H9 (cell line): ENCODE measurements around the gene SMAD3. TPM values are rescaled to one million over a fixed set of nuclear protein-coding genes. Genes with fewer than 3 reads are reported as not detected.

ENCODE experiments used
- DNase-seq: peaks from one replicate; pipeline ENCODE4 v3.0.0-alpha.2; 2017
- H2AFZ ChIP-seq: one replicate; pipeline ENCODE4 v1.6.1; 2013; ENCODE audit warnings: mild to moderate bottlenecking, low read length, control low read depth, moderate library complexity
- H2AK5ac ChIP-seq: 2 replicates; pipeline ENCODE4 v1.6.1; 2013; ENCODE audit warnings: low read length, control low read depth, mixed read lengths; ENCODE audit not compliant: insufficient read length
- H2BK120ac ChIP-seq: one replicate; pipeline ENCODE4 v1.6.1; 2013; ENCODE audit warnings: low read depth, mild to moderate bottlenecking, low read length, control low read depth, inconsistent platforms; ENCODE audit not compliant: poor library complexity, severe bottlenecking
- H2BK12ac ChIP-seq: 2 replicates; pipeline ENCODE4 v1.6.1; 2013; ENCODE audit warnings: low read length, control low read depth, mixed read lengths, low read depth; ENCODE audit not compliant: insufficient read length
- H2BK15ac ChIP-seq: 2 replicates; pipeline ENCODE4 v1.6.1; 2013; ENCODE audit warnings: low read depth, low read length, control low read depth
- H2BK20ac ChIP-seq: one replicate; pipeline ENCODE4 v1.6.1; 2013; ENCODE audit warnings: low read depth, mild to moderate bottlenecking, low read length, control low read depth, inconsistent platforms; ENCODE audit not compliant: poor library complexity, severe bottlenecking
- H2BK5ac ChIP-seq: 2 replicates; pipeline ENCODE4 v1.6.1; 2013; ENCODE audit warnings: low read length, control low read depth, mixed read lengths; ENCODE audit not compliant: insufficient read length
- H3K14ac ChIP-seq: 2 replicates; pipeline ENCODE4 v1.6.1; 2013; ENCODE audit warnings: low read length, control low read depth; ENCODE audit not compliant: insufficient read depth
- H3K18ac ChIP-seq: 2 replicates; pipeline ENCODE4 v1.6.1; 2013; ENCODE audit warnings: low read depth, mild to moderate bottlenecking, mixed read lengths, low read length, control low read depth; ENCODE audit not compliant: insufficient read length
- H3K23ac ChIP-seq: 2 replicates; pipeline ENCODE4 v1.6.1; 2013; ENCODE audit warnings: low read length, control low read depth, mixed read lengths, low read depth; ENCODE audit not compliant: insufficient read length
- H3K23me2 ChIP-seq: 2 replicates; pipeline ENCODE4 v1.6.1; 2013; ENCODE audit warnings: low read depth, mild to moderate bottlenecking, mixed read lengths, low read length, control low read depth; ENCODE audit not compliant: insufficient read length, poor library complexity, severe bottlenecking
- H3K27ac ChIP-seq: 2 replicates; pipeline ENCODE4 v1.5.1; 2013; ENCODE audit warnings: low read length, control low read depth, mixed read lengths, low read depth; ENCODE audit not compliant: insufficient read length
- H3K27me3 ChIP-seq: 2 replicates; pipeline ENCODE4 v1.6.1; 2013; ENCODE audit warnings: low read length, control low read depth, inconsistent platforms; ENCODE audit not compliant: insufficient read depth
- H3K4ac ChIP-seq: 2 replicates; pipeline ENCODE4 v1.6.1; 2013; ENCODE audit warnings: low read depth, mild to moderate bottlenecking, control low read depth, inconsistent platforms, low read length, moderate library complexity
- H3K4me1 ChIP-seq: 2 replicates; pipeline ENCODE4 v1.6.1; 2013; ENCODE audit warnings: low read length, control low read depth, inconsistent platforms; ENCODE audit not compliant: insufficient read depth
- H3K4me2 ChIP-seq: 2 replicates; pipeline ENCODE4 v1.6.1; 2013; ENCODE audit warnings: low read length, control low read depth, mixed read lengths; ENCODE audit not compliant: insufficient read length, insufficient read depth
- H3K56ac ChIP-seq: 2 replicates; pipeline ENCODE4 v1.6.1; 2013; ENCODE audit warnings: low read depth, mild to moderate bottlenecking, mixed read lengths, low read length, control low read depth; ENCODE audit not compliant: insufficient read length
- H3K79me1 ChIP-seq: 2 replicates; pipeline ENCODE4 v1.6.1; 2013; ENCODE audit warnings: low read depth, mild to moderate bottlenecking, moderate library complexity, low read length, control low read depth, inconsistent platforms; ENCODE audit not compliant: insufficient read depth, poor library complexity, severe bottlenecking
- H3K79me2 ChIP-seq: 2 replicates; pipeline ENCODE4 v1.6.1; 2013; ENCODE audit warnings: low read length, control low read depth, inconsistent platforms; ENCODE audit not compliant: insufficient read depth
- H3K9ac ChIP-seq: 2 replicates; pipeline ENCODE4 v1.6.1; 2013; ENCODE audit warnings: low read length, control low read depth, mixed read lengths; ENCODE audit not compliant: insufficient read length; ENCODE audit errors: extremely low read depth
- H3K9me3 ChIP-seq: one replicate; pipeline ENCODE4 v1.6.1; 2013; ENCODE audit warnings: low read depth, low read length, inconsistent platforms; ENCODE audit not compliant: control insufficient read depth
- H3T11ph ChIP-seq: one replicate; pipeline ENCODE4 v1.6.1; 2013; ENCODE audit warnings: mild to moderate bottlenecking, low read length, control low read depth, inconsistent platforms
- H4K20me1 ChIP-seq: one replicate; pipeline ENCODE4 v1.6.1; 2013; ENCODE audit not compliant: control insufficient read depth, insufficient read length, insufficient read depth
- H4K5ac ChIP-seq: 2 replicates; pipeline ENCODE4 v1.6.1; 2013; ENCODE audit warnings: low read depth, mild to moderate bottlenecking, mixed read lengths, low read length, control low read depth; ENCODE audit not compliant: insufficient read length
- H4K8ac ChIP-seq: replicated peaks from 2 replicates; pipeline ENCODE4 v1.6.1; 2013; ENCODE audit warnings: low read length, control low read depth, mixed read lengths, low read depth; ENCODE audit not compliant: insufficient read length
- H4K91ac ChIP-seq: 2 replicates; pipeline ENCODE4 v1.6.1; 2013; ENCODE audit warnings: low read depth, mild to moderate bottlenecking, moderate library complexity, mixed read lengths, low read length, control low read depth; ENCODE audit not compliant: insufficient read length
- H3K27ac Mint-ChIP-seq, 3 experiments: 2 replicates in 2 of 3; 3 replicates in 1 of 3; pipeline ENCODE4 v1.8.0; 2020 to 2021; ENCODE audit warnings: mixed read lengths in 3 of 3, mild to moderate bottlenecking in 1 of 3, moderate library complexity in 1 of 3
- H3K27me3 Mint-ChIP-seq: 2 replicates; pipeline ENCODE4 v1.8.0; 2021; ENCODE audit warnings: low read depth, mild to moderate bottlenecking, moderate library complexity, mixed read lengths
- H3K36me3 Mint-ChIP-seq, 3 experiments: 2 replicates in 2 of 3; 3 replicates in 1 of 3; pipeline ENCODE4 v1.8.0; 2020 to 2021; ENCODE audit warnings: low read depth in 3 of 3, mixed read lengths in 3 of 3; ENCODE audit not compliant: insufficient read depth in 1 of 3
- H3K4me1 Mint-ChIP-seq, 2 experiments: 2 replicates each; pipeline ENCODE4 v1.8.0; 2020; ENCODE audit warnings: mixed read lengths in 2 of 2
- H3K4me3 Mint-ChIP-seq, 2 experiments: 2 replicates in 1 of 2; 3 replicates in 1 of 2; pipeline ENCODE4 v1.8.0; 2020 to 2021; ENCODE audit warnings: mild to moderate bottlenecking in 2 of 2, mixed read lengths in 2 of 2, moderate library complexity in 1 of 2
- H3K9me3 Mint-ChIP-seq, 2 experiments: 2 replicates in 1 of 2; 3 replicates in 1 of 2; pipeline ENCODE4 v1.8.0; 2020; ENCODE audit warnings: mild to moderate bottlenecking in 2 of 2, mixed read lengths in 2 of 2, moderate library complexity in 1 of 2
- whole genome bisulfite sequencing: extraction: QIAGEN DNeasy Blood & Tissue Kit; methylation state at CpG from one replicate; pipeline ENCODE4 v1.1.7; 2013; ENCODE audit warnings: missing lambda C conversion rate, low lambda C conversion rate, mixed read lengths; ENCODE audit not compliant: insufficient read length; ENCODE audit errors: extremely low coverage; 5-methylcytosine and 5-hydroxymethylcytosine counted together
- total RNA-seq: library from RNA; stranded (reverse); gene quantifications from 2 replicates; pipeline ENCODE4 v1.2.1, GENCODE V29; 2021
- TF ChIP-seq, protein P1 (sequence below): fragments of 200-600 bp; sonication (generic); conservative IDR thresholded peaks from 3 replicates; pipeline ENCODE4 v1.8.0; 2021; ENCODE audit warnings: antibody characterized with exemption, mild to moderate bottlenecking

SMAD3 gene
- total RNA-seq, 1 experiment from 2014 or later, result 26.7 TPM

DNA sequence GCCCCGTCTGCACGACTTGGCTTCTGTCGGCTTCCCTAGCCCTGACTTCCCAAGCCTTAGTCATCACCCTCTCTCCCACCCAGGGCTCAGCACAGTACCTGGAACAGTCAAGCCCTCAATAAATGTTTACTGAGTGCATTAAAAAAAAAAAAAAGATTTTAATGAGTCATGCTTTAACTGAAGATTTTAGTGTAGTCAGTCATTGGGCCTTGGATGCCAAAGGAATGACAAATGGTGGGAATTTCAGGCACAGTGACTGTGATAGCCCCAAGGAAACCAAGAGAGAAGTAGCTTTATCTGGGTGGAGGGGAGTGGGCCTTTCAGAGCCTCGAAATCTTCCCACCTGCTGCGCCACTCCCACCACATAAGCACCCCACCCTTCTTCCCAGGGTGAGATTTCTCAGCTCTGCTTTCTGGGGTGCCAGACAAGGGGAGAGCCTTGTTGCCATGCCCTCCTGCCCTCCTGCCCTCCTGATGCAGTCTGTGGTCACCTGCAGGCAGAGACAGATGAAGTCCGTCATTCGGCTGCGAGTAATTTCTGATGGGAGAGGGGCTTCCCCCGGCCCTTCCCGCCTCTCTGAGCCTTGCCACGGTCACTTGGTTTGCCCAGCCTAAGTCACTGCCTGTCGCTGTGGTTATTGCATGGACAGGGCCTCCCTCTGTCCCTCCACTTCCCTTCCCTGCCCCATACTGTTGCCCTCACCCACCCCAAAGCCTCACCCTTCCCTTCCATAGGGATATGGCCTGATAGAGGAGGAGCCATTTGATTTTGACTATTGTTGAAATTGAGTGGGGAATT, 41.8 kb downstream of the SMAD3 start:
- no peak overlapping the region for H3K9ac ChIP-seq

More for the DNA sequence above, 41.8 kb downstream of the SMAD3 start:
- H3K27me3 Mint-ChIP-seq, result no peaks in the 10 kb centered on the region
- no CpG with 5 or more reads among the region's 12 CpGs for WGBS
- Histone ChIP-seq H2BK5ac (no peak overlapping the region), H4K91ac (no peak overlapping the region), H3K9me3 (no peaks in the 10 kb centered on the region), H3K4me1 (peaks cover 2% of the 10 kb centered on the region; the same call in 1 of the 2 replicates), H3K27ac (no peak overlapping the region), H2BK20ac (no peak overlapping the region), H4K5ac (no peak overlapping the region), H3K79me2 (no peaks in the 10 kb centered on the region), H3K23ac (no peak overlapping the region), H3K27me3 (no peaks in the 10 kb centered on the region), H3K14ac (no peak overlapping the region; the same call in 1 of the 2 replicates), H3K56ac (no peak overlapping the region), H2AK5ac (no peak overlapping the region), H3K79me1 (no peaks in the 10 kb centered on the region), H4K20me1 (no peaks in the 10 kb centered on the region), H3K18ac (no peak overlapping the region), H4K8ac (no peak overlapping the region), H2AFZ (no peak overlapping the region), H3K23me2 (no peaks in the 10 kb centered on the region), H2BK15ac (no peak overlapping the region), H2BK12ac (no peak overlapping the region), H3T11ph (no peak overlapping the region), H3K4ac (no peak overlapping the region), H2BK120ac (no peak overlapping the region), H3K4me2 (no peak overlapping the region)
- H3K9me3 Mint-ChIP-seq, result peaks cover 12 to 17% of the 10 kb centered on the region in 2 experiments
- H3K36me3 Mint-ChIP-seq, result peaks cover 11 to 19% (median 11%) of the 10 kb centered on the region in 3 experiments
- peak overlapping the region in 2 of 3 experiments; percentile 23 to 42; a peak in 2 of 7 replicates for H3K27ac Mint-ChIP-seq
- H3K4me3 Mint-ChIP-seq, result no peak overlapping the region
- no peak for DNase-seq
- peaks cover 38 to 44% of the 10 kb centered on the region in 2 experiments for H3K4me1 Mint-ChIP-seq
- TF ChIP-seq, protein P1, sequence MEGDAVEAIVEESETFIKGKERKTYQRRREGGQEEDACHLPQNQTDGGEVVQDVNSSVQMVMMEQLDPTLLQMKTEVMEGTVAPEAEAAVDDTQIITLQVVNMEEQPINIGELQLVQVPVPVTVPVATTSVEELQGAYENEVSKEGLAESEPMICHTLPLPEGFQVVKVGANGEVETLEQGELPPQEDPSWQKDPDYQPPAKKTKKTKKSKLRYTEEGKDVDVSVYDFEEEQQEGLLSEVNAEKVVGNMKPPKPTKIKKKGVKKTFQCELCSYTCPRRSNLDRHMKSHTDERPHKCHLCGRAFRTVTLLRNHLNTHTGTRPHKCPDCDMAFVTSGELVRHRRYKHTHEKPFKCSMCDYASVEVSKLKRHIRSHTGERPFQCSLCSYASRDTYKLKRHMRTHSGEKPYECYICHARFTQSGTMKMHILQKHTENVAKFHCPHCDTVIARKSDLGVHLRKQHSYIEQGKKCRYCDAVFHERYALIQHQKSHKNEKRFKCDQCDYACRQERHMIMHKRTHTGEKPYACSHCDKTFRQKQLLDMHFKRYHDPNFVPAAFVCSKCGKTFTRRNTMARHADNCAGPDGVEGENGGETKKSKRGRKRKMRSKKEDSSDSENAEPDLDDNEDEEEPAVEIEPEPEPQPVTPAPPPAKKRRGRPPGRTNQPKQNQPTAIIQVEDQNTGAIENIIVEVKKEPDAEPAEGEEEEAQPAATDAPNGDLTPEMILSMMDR, result no peak
